HL-60/S4 (cell line): ENCODE data around the gene C9orf153.
"Not testable (repeated sequence)": the region's sequence is repeated elsewhere in the genome, so short reads cannot be mapped to it uniquely, and the experiment has no call there.

ENCODE experiments used
- in situ Hi-C: fragments of 300-500 bp; cut with MboI; formaldehyde crosslinking; loops from 2 replicates; pipeline ENCODE4 v1.14.3; 2022; ENCODE audit warnings: low sequenced_read_pairs

Gene C9orf153

DNA sequence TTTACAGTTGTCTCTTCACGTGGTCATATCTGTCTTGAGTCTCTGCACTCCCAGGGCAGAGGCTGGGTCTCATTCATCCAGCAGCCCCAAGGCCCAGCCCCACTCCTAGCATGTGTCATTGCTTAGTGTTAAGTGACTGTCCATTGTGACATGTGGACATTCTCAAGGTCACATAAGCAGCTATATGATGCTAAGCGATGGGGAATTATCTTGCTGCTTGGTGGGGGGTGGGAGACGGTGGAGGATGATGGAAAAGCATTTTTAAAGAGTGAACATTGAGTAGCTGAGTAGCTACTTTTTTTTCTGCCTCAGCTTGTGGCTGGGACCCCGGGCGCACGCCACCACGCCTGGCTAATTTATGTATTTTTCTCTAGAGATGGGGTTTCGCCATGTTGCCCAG is at the start of gene C9orf153:
Gene C9orf153 (minus strand): TSS at position 101 of the 400 bp plus-strand sequence. CDS start 30,054 bp downstream, outside the sequence.
- in situ Hi-C loops, result no loop called here

- in situ Hi-C loops, result no loop called here
These were observed 49.2 kb upstream of the C9orf153 start for GRCh38 chr9:86308687-86309086.

- in situ Hi-C loops, result no loop called here
These were observed 44.8 kb upstream of the C9orf153 start for GRCh38 chr9:86304236-86304730.

DNA sequence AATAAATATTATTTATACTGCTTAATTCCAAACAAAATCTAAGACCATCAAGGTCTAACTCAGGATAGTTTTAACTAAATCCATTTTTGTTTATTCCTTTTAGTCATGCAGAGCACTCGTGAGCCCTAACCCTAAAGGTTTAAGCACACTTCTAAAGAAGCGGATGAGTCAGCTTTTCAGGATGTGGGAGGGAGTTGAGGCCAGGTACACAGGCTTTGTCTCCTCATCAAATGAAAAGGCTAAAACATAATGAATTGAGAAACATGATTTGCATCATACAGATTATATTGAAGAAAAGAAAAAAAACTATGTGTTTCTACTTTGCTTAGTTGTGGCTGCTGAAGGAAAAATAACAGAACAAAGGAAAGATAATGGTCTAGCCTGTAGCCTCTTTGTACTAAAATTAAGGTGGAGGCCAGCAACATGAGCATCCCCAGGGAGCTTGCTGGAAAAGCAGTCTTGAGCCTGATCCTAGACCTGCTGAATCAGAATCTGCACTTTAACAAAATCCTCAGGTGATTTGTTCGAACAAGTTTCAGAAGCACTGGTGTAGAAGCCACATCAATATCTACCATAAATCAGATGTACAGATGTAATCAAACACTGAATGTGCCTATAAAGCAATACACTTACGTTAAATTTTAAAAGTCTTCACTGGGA is 44.0 kb upstream of the C9orf153 start:
- in situ Hi-C loops, result no loop called here

GRCh38 chr9:86301686-86302085 is 42.2 kb upstream of the C9orf153 start:
- in situ Hi-C loops, result no loop called here

DNA sequence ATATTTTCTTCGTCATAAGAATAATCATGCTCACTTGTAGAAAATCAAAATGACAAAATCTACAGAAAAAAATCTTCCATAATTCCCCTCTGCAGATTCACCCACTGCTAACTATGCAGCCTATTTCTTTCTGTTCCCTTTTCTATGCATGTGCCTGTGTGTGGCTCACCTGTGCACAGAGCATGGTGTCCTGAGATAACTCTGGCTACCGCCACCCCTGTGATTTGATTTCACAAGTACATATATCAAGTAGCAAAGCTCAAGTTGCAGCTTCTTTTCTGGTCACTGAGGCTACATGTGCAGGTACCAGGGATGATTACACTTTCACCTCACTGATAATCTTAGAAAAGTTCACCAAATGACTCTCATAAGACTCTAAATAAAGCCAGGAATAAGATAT is 41.2 kb upstream of the C9orf153 start:
- in situ Hi-C loops, result no loop called here

DNA sequence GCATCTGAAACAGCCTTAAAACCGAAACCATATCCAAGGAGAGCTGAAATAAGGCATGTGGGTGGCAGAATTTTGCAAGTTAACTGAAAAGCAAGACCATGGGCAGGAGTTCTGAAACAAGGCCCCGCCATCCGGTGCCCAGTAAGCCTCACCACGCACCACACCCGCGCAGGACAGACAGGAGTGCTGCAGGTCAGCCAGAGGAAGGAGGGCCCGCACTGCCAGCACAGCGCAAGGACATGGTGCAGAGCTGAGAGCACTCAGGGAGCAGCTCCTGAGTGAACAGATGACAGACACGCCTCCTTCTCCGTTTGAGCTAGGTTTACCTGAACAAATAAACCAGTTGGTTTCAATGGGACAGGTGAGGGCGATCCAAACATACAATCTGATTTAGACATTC is 39.4 kb upstream of the C9orf153 start:
- in situ Hi-C loops, result no loop called here

- in situ Hi-C loops, result not testable (repeated sequence)
These were observed 30.9 kb upstream of the C9orf153 start for GRCh38 chr9:86290341-86290740.

DNA sequence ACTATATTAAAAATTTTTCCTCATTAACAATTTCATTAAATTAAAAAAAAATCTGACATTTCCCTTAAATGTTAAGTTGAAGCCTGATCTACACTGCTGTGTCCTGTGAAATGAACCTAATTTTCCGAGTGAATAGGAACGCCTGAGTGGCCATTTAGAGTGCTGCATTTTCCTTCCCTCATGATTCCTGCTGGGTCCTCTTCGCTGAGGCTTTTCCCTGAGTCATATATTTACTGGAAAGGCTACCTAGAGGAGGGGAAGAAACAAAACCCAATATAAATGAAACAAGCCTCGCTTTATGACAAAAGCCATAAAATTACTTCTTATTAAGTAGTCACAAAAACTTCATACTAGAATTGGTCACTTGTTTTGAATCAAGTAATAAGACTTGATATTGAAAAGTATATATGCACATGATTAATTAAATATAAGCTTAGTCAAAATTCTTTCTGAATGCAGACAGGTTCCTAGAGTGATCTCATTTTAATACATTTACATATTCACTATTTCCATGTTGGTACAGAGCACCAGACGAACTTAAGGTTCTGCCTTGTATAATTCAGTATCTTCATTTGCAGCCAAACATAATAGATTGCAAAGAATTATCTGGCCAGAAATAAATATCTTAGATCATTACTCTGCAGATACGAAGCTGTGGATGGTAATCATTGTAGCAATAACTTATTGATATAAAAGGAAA is 29.2 kb upstream of the C9orf153 start:
- in situ Hi-C loops, result no loop called here

- in situ Hi-C loops, result no loop called here
These were observed 27.6 kb upstream of the C9orf153 start for GRCh38 chr9:86287013-86287412.

DNA sequence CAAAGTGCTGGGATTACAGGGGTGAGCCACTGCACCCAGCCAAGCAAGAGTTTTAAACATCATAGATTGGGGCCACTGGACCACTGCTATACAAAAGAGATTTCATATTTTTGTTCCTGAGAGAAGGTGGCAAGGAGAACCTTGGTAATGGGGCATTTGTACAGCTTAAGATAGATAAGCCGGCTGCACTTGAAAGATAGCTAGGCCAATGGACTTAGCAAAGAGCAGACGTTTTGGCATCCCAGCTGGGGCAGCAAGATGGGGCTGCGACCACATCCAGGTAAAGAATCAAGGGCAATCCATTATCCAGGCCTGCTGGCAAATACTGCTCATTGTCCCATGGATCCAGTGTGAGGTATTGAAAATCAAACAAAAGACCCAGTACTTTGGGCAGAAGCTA is 26.8 kb upstream of the C9orf153 start:
- in situ Hi-C loops, result no loop called here

DNA sequence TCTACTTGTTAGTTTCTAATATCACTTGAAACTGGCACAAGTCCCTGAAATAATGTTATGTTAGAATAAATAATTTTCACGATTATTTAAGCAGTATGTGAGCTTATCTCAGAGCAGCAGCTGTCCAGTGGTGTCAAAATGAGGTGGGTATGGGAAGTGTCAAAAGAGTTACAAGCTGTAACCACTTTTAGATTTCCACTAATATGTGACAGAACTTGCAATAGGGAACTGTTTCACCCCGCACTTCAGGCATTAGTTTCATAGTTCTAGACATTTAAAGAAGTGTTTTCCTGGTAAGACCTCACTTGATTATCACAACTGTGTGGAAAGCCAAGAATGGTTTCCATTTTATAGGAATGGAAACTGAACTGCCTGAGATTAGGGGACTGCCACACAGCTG is 25.8 kb upstream of the C9orf153 start:
- in situ Hi-C loops, result no loop called here

DNA sequence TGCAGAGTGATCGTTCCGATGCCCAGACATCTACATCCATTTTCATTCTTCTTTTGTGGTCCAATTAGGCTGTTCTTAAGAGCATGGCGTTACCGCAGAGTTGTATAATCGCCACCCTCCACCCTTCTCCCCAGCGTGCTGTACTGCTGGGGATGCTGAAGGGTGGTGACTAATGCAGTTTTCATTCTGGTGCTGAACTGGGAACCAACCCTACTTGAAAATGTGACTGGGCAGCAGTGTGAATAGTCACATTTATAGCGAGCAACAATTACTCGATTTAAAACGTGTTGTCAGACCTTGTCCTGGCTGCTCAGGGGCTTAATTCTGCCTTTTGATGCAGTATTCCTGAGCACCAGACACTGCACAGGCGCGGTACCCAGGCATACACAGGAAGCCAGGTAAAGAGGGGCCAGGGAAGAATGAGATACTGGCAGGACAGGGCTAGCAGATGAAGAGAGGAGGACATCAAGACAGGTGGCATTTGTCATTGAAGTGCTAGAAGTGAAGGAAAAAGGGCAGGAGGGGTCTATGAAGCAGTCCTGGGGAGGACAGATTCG is 23.6 kb upstream of the C9orf153 start:
- in situ Hi-C loops, result no loop called here

DNA sequence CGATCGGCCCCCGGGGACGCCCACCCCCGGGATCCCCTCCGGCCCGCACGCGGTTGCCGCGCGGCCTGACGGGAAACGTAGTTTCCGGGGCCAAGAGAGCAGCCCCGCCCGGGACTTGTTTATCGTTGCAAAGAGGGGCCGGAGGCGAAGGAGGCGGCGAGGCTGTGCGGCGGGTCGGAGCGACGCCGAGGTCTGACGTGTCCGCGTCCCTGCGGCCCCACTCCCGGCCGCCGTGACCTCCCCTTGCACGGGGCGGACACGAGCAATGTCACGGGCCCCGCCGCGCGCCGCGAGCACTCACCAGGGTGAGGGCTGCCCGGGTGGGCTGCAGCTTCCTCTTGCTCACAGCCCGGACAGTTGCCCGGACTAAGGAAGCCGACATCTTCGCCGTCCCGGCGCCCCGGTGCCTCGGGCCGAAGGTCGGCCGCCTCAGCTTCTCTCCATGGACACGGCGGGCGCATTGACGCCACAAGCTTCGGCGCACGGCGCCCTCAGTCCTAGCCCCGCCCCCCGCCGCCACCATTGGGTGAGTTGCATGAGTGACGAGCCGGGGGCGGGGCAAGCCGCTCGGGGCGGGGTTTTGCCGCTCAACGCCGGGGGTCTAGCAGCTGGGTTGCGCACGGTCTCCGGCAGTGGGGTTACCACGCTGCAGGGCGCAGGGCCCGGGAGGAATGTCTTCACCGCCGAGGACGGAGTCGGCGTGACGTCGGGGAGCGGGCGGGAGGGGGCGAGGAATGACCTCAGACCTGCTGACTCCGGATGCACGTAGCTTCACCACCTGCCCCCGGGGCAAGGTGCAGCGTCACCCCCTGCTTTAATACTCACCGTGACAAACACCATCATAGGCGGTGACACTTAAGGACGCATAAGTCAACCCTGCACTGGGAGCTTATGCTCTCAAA is 22.9 kb upstream of the C9orf153 start, which contains the start of gene ISCA1:
Gene ISCA1 (minus strand): TSS at position 462 of the 902 bp plus-strand sequence. CDS start 80 bp downstream, at position 382.
- in situ Hi-C loops, result no loop called here

GRCh38 chr9:86281593-86282076 is 22.2 kb upstream of the C9orf153 start:
- in situ Hi-C loops, result no loop called here

- in situ Hi-C loops, result no loop called here
These were observed 21.1 kb upstream of the C9orf153 start for GRCh38 chr9:86280580-86280979.

- in situ Hi-C loops, result no loop called here
These were observed 20.4 kb upstream of the C9orf153 start for GRCh38 chr9:86279839-86280238.

DNA sequence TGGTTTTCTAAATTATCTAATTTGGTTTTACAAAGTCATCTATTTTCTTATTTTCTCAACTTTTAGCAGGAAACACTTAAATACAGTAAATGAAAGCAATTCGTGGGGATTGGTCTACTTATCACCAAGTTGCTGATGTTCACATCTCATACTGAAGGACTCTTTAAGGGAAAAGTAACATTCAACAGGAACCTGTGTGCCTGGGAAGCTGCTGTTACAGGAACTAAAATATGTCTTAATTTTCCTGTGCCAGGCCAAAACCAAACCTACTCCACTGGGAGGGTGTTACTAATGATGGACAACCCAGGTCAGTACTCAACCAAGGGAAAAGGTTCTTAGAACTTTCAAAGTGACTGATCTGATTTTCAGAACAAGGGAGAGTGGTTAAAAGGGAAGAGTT is 17.6 kb upstream of the C9orf153 start:
- in situ Hi-C loops, result no loop called here

GRCh38 chr9:86275962-86276361 is 16.5 kb upstream of the C9orf153 start:
- in situ Hi-C loops, result no loop called here

GRCh38 chr9:86274821-86275643 is 15.6 kb upstream of the C9orf153 start:
- in situ Hi-C loops, result no loop called here
